ENCODE measurements around the gene TUBB8. TPM values are rescaled to one million over a fixed set of nuclear protein-coding genes. Genes with fewer than 3 reads are reported as not detected.
"Not testable (repeated sequence)": the region's sequence is repeated elsewhere in the genome, so short reads cannot be mapped to it uniquely, and the experiment has no call there.

Gene TUBB8
- polyA plus RNA-seq (2014; cell fraction: cytosol; rRNA removed): not detected in 2 replicates
- not detected in 2 replicates for polyA plus RNA-seq (2014; cell fraction: nucleus; rRNA removed)

- no peak for DNase-seq (ENCODE audit: low spot score)
Observed at GRCh38 chr10:48996-49395, at the start of gene TUBB8. Gene TUBB8, minus strand, starts transcription at chr10:49296. Its CDS starts 58 bp downstream, at chr10:49238.

GRCh38 chr10:96466-96865 is 47.4 kb upstream of the TUBB8 start:
- no peak for DNase-seq (ENCODE audit: low spot score)

GRCh38 chr10:95356-96115 is 46.4 kb upstream of the TUBB8 start:
- no peak for DNase-seq (ENCODE audit: low spot score)

DNA sequence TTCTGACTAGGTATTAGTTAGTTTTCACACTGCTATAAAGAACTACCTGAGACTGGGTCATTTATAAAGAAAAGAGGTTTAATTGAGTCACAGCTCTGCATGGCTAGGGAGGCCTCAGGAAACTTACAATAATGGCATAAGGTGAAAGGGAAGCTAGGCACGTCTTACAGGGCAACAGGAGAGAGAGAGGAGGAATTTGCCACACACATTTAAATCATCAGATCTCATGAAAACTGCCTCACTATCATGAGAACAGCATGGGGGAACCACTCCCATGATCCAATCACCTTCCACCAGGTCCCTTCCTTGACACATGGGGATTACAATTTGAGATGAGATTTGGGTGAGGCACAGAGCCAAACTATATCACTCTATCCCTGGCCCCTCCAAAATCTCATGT is 45.5 kb upstream of the TUBB8 start:
- no peak for DNase-seq (ENCODE audit: low spot score)

- no peak for DNase-seq (ENCODE audit: low spot score)
Observed at GRCh38 chr10:92846-93245, 43.8 kb upstream of the TUBB8 start.

- no peak for DNase-seq (ENCODE audit: low spot score)
Observed at GRCh38 chr10:92153-92552, 43.1 kb upstream of the TUBB8 start.

DNA sequence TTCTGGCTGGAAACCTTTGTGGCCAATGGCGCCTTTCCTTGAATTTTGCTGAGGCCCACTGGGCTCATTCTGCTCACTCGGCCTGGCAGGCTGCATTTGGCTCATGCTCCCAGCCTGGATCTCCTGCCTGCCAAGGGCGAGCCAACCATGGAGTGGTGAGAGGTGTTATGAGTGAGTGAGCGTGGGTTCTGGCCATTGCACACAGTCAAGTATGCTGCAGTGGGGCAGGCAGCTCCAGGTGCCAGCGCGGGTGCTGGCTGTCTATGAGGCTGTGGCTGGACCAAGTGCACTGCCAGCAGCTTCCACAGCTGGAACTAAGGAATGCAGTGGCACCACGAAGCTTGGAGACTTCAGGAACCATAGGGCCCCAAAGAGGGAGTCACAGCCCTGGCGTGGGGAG is 42.2 kb upstream of the TUBB8 start:
- DNase-seq (ENCODE audit: low spot score): no peak

GRCh38 chr10:90161-90560 is 41.1 kb upstream of the TUBB8 start:
- DNase-seq (ENCODE audit: low spot score): no peak

GRCh38 chr10:89248-89647 is 40.2 kb upstream of the TUBB8 start:
- DNase-seq (ENCODE audit: low spot score): no peak

DNA sequence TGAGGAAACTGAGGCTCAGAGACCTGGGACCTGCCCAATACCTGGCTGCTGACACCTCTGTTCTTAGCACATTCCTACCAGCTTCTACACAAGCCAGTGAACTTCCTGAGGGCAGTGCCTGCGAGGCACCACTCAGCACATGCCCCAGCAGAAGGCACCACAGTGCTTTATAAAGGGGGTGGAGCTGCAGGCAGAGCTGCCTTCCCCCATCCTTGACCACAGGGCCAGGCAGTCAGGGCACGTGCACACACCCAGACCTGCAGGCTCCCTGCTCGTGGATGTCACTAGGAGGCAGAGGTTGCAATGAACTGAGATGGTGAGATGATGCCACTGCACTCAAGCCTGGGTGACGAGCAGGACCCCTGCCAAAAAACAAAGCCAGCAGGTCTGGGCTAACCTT is 39.2 kb upstream of the TUBB8 start:
- DNase-seq (ENCODE audit: low spot score): peak; percentile 79

DNA sequence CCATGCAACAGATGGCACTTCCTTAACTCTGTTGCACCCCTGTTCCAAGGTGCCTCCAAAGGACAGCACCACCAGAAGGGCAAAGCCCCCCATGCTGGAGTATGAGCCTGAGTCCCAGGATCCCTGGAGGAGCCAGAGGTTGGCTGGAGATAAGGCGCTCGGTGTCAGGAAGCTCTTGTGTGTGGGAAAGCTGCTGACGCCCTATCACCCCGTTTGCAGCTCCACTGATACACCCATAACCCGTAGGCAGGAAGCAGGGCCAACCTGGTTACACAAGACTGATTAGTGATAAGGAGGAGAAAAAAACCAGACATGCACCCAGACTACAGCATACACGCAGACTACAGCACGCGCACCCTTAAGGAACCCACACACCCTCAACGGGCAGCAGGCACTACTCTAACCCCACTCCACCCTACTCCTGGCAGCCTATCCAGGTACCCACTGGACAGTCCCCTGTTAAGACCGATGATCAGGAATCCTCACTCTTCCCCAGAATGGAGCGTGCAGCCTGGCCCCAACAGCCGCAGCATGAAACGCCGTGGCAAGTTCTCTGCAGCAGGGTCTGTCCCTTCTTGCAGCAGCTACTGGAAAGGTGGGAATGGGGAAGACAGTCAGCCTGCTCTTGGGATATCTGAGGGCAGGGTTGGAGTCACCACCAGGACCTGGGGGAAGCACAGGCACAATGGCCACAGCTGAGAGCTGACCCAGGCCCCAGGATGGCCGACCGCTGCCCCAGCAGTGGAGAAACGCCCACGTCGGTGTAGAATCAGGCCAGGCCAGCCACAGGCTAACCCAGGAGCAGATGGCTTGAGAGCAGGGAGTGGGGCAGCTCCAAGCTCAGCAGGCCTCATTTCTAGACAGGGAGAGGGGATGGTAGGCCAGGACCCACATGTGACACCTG is 38.3 kb upstream of the TUBB8 start:
- DNase-seq (ENCODE audit: low spot score): peak; percentile 93

- no peak for DNase-seq (ENCODE audit: low spot score)
Observed at GRCh38 chr10:86031-86430, 36.9 kb upstream of the TUBB8 start.

GRCh38 chr10:85044-85443 is 35.9 kb upstream of the TUBB8 start:
- DNase-seq (ENCODE audit: low spot score): no peak

GRCh38 chr10:83930-84530 is 34.9 kb upstream of the TUBB8 start:
- no peak for DNase-seq (ENCODE audit: low spot score)

- DNase-seq (ENCODE audit: low spot score): no peak
Observed at GRCh38 chr10:80477-81105, 31.5 kb upstream of the TUBB8 start.

DNA sequence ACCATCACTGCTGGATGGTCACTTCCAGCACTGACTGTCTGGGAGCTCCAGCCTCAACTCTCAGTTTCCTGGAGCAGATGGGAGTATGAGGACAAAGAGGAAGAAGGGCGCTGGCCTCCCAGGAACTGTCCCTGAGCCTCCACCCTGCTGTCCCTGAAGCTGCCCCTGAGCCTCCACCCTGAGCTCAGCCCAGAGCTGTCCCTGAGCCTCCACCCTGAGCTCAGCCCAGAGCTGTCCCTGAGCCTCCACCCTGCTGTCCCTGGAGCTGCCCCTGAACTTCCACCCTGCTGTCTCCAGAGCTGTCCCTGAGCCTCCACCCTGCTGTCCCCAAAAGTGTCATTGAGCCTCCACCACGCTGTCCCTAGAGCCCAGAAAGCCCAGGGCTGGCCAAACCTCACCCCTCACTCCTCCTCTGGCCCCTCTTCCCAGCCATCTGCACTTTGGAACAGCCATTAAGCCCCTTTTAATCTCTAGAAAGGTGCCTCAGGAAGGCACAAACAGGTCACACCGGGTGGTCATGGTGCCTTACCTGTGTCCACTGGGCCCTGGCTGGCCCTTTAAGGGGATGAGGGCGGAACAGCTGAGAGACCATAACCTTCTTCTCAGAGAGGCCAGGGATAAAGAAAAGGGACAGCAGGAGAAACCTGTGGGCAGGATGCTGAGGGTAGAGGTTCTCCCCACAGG is 30.6 kb upstream of the TUBB8 start:
- DNase-seq (ENCODE audit: low spot score): no peak

DNA sequence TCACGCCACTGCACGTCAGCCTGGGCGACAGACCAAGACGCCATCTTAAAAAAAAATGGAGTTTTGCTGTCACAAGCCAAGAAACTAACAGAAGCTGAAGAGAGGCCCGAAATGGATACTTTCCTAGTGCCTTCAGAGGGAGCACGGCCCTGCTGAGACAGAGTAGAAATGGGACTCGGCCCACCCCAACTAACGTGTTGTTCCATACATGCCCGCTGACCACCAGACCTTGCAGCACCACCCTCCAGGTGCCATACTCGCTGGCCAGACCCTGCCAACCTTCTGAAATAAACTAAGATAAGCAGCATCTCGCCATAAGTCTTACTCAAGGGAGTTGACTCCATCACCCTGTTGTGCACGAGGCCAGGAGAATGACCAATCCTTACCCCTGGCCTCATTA is 29.5 kb upstream of the TUBB8 start:
- no peak for DNase-seq (ENCODE audit: low spot score)

DNA sequence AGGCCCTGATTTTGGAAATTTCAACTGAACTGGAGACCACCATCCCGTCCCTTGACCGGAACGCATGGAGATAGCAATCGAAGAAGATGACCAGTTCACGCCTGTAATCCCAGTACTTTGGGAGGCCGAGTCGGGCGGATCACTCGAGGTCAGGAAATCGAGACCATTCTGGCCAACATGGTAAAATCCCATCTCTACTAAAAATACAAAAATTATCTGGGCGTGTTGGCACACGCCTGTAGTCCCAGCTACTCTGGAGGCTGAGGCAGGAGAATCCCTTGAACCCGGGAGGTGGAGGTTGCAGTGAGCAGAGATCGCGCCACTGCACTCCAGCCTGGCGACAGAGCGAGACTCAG is 25.1 kb upstream of the TUBB8 start:
- DNase-seq (ENCODE audit: low spot score): not testable (repeated sequence)

DNA sequence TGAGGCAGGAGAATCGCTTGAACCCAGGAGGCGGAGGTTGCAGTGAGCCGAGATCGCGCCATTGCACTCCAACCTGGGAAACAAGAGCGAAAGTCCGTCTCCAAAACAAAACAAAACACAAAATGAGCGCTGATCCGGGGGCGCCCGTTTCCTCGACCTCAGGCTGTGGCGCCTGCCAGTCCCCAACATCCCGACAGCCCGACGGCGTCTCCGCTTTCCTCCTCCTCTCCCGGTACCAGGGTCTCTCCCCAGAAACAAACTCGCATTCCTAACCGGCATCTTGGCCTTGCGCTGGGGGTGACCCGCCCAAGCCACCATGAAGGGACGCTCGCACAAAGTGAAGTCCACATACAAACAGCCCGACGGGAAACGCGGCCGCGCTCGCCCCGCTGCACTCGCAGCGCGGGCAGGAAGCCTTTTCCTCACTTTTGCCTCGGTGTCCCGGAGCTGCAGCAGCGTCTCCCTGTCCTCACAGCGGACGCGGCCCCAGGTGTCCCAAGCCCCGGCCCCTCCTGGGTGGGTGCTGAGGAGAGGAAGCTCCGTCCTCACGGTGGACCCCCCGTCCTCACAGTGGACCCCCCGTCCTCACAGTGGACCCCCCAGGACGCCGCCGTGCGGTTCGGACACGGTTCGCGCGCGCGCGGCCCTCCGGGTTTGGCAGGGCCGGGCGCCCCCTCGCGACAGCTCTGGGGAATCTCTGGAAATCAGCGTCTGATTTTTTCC is 24.6 kb upstream of the TUBB8 start:
- DNase-seq (ENCODE audit: low spot score): not testable (repeated sequence)

DNA sequence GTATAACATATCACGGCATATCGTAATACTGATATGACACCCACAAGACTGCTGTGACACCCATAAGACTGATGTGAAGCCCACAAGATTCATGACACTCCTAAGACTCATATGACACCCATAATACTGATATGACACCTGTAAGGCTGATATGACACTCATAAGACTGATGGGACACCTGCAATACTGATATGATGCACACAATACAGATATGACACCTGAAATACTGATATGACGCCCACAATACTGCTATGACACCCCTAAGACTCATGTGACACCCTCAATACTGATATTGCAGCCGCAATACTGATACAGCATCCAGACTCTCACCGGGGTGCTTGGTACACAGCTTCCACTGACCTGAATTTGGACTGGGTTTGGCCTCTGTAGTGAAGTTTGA is 19.1 kb upstream of the TUBB8 start:
- not testable (repeated sequence) for DNase-seq (ENCODE audit: low spot score)

GRCh38 chr10:49926-50325 is 830 bp upstream of the TUBB8 start:
- not testable (repeated sequence) for DNase-seq (ENCODE audit: low spot score)
